ENCODE results near the gene DYNC2H1. TPM values are rescaled to one million over a fixed set of nuclear protein-coding genes. Genes with fewer than 3 reads are reported as not detected.

The DYNC2H1 gene
- polyA plus RNA-seq, 1 donor = 9.9 TPM

DNA sequence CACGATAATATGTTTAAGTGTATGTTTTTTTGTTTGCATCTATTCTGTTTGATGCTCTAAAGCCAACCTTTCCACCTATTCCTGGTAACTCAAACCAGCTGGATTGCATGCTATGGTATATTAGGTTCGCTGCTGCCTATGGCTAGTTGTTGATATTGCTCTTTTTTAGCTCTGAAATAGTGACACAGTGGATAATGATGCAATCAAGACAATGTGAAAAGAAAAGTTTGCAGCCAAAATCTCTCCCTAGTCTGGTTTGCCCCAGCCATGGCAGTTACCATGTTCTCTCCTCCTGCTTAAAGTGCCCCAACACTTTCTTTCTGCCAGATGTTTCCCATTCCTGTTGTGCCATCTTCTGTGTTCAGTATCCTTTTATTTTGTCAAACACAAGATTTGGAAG is 269.7 kb downstream of the DYNC2H1 start:
- DNase-seq = no peak

DNA sequence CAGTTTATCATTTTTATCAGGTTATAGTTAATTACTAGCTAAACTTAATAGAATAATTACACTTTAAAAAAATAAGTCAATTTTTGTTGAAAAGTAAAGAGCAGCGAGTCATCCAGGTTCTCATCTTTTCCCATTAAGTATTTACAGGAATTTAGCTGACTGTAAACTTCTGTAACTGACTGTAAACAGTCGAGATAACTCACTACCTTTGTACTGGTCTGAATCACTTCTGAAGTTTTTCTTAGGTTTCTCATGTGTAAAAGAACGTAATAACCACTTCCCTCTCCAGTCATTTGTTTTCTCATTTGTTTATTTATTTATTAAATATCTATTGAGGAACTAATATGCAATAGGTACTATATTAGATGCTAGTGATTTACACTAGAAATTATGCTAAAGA is 270.8 kb downstream of the DYNC2H1 start:
- no peak for DNase-seq

DNA sequence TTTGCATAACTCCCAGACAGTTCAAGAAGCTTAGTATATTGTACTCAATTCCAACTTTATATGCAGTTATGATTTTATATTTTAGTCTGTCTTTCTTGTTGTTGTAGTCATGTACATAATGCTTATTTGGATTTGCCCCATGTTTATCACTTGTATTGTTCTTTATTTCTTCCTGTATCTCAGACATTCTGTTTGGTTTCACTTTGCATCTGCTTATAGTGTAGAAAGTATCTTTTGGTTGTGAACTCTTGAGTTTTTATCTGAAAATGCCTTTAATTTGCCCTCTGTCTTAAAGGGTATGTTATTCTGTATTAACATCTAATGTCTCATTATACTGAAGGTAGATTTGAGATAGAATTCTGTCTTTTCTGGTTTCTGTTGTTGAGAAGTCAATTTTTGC is 275.4 kb downstream of the DYNC2H1 start:
- DNase-seq = no peak

DNA sequence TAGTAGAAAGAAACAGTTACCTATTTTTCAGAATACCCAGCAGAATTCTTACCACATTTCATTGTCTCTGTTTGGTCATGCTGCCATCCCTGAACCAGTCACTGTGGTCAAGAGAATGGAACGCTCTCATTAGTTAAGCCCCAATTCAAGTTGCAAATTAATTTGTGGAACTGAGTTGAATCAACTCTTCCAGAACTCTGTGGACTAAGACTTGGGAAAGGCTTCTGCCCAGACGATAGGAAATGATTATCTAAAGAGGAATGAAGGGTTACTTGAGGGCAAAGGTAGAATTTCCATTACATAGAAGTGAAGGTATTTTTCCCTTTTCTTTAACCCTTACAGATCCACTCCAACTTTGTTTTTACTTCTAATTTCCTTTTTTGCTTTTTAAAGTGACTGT is 286.4 kb downstream of the DYNC2H1 start:
- no peak for DNase-seq

DNA sequence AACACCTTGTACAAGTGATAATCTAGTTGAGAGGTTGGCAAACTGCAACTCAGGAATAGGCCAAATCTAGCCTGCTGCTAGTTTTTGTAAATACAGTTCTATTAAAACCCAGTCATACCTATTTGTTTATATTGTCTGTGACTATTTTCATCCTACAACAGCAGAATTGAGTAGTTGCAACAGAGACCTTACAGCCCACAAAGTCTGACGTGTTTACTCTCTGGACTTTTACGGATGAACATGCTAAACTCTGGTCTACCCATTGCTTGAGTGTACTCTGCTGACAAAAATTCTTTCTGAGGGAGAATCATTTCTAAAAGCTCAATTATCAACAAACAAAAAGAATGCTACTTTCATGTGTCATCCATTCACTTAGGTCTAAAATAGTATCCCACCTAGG is 287.0 kb downstream of the DYNC2H1 start:
- DNase-seq = no peak

DNA sequence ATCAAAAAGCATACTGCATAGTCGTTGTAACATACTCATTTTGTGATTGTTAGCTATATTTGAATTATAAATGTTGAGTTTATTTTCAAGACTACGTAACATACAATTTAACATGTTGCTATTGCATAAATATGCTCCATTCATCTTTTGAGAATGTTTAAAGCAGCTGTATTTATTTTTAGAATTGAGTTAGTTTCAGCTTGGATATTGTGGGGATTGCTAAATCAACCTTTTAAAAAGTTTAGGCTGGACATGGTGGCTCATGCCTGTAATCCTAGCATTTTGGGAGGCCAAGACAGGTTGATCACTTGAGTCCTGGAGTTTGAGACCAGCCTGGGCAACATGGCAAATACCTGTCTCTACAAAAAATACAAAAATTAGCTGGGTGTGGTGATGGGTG is 288.1 kb downstream of the DYNC2H1 start:
- no peak for DNase-seq

DNA sequence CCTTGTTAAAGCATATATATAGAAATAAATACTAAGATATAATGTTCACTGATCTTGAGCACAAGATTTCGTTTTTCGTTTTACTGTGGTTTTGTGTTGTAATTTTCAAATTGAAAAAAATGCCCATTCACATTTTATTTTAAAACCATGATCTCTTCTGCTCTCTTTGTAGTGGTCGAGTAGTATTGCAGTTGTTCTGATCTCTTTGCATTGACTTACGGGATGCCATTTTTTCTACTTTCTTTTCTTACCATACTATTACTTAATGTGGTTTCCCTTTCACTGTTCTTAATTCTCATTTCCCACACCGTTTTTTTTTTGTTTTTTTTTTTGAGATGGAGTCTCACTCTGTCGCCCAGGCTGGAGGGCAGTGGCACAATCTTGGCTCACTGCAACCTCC is 289.6 kb downstream of the DYNC2H1 start:
- no peak for DNase-seq

DNA sequence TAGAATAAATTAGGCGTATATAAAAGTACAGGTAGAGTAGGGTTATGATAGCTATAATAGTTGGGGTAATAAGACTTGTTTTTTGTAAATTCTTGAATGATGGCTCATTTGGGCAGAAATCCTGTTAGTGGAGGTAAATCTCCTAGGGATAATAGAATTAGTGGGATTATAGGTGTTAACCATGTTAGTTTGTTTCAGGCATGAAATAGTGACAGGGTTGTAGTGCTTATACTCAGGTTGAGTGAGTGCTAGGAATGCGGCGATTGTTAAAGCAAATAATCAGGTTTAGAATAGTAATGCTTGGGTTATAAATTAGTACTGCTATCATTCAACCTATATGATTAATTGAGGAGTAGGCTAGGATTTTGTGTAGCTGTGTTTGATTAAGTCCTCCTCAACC is 297.1 kb downstream of the DYNC2H1 start:
- no peak for DNase-seq

DNA sequence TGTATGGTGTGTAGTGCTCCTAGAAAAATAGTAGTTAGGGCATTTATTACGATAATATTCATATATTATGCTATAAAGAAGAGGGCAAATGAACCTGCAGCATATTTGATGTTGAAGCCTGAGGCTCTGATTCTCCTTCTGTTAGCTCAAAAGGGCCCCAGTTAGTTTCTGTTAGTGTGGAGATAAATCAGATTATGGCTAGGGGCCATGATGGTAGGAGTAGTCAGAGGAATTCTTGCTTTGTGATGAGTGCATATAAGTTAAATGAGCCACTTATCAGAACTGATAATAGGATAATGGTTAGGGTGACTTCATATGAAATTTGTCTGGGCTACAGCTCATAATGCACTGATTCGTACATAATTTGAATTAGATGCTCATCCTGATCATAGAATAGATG is 298.4 kb downstream of the DYNC2H1 start:
- DNase-seq = no peak

DNA sequence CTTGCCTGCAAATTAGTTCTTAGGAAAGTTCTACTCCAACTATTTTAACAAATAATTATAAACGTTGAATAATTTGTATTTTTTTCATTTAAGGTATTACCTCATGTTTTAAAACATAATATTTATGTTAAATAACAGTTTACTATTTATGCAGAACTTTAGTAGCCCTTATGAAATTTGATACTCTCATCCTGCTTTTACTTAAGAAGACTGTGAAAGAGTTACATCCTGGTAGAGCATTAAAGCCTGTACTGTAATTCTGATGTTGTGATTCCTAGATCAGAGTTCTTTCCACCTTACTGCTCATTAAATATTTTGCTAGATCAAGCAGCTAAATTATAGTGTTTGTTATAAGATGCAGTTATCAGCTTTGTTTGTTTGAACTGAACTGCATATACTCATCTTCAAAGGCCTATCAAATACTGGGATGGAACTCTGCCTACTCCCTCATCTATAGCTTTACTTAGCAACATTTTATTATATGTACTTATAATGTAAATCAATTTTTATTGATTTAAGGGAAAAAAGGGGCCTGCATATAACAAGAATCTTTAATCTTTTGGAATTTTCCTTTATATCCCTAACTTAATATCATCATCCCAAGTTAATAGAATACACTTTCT is 304.2 kb downstream of the DYNC2H1 start:
- no peak for DNase-seq

DNA sequence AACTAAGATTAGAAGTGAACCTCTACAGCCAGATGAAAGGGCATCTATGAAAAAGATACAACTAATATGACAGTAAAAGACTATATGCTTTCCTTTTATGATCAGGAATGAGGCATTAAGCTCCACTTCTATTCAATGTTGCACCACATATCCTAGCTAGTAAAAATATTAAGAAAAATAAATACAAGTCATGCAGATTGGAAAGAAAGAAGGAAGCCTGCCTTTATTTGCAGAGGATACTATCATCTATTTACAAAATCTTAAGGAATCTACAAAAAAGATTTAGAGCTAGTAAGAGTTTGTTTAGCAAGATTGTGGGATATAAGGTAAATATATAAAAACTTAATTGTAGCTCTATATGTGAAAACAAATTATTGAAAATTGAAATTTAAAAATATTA is 308.8 kb downstream of the DYNC2H1 start:
- DNase-seq = no peak

DNA sequence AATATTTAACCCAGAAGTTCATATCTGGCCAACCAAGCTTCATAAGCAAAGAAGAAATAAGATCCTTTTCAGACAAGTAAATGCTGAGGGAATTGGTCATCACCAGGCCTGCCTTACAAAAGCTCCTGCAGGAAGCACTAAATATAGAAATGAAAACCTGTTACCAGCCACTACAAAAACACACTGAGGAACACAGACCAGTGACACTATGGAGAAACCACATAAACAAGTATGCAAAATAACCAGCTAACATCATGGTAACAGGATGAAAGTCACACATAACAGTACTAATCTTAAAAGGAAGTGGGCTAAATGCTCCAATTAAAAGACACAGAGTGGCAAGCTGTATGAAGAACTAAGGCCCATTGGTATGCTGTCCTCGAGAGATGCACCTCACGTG is 311.4 kb downstream of the DYNC2H1 start:
- no peak for DNase-seq

DNA sequence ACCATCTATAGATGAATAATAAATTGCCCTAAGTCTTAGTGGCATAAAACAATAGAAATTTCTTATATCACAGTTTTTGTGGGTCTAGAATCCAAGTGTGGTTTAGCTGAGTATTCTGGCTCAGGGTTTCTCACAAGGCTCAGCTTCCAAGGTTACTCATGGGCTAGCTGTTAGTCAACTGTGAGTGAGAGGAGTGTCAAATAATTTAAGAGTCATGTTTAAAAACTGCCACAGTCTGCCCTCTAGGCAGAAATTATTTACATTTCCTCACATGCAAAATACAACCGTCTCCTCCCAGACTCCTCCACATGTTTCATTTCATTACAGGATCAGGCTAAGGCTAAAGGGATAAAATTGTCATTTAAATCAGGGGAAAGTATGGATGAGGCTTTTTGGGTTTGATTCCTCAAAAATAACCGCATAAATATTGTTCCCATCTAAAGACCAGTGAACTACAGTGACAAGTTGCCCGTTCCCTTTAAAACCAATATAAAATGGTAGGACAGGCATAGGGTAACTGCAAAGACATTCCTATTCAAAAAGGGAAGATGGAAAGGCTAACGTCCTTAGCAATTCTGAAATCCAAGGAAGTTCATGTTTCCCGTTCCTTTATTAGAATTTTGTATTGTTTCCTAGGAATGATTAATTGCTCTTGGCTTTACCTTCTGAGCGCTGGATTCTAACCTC is 324.3 kb downstream of the DYNC2H1 start:
- DNase-seq = no peak

DNA sequence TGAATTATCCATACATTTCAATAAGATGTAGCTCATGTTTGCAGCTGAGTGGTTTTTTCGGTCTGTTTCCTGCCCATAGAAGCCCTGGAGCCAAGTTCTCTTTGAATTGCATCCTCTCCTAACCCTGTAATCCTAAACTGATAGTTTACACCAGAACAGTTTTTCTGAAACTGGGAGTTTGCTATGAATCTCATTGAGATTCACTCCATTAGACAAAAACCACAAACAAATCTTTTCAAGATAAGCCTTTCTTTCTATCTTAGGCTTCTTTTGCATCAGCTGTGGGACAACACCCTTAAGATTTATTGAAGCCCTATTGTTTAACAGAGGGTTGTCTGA is 324.8 kb downstream of the DYNC2H1 start:
- peak; percentile 1 for DNase-seq

DNA sequence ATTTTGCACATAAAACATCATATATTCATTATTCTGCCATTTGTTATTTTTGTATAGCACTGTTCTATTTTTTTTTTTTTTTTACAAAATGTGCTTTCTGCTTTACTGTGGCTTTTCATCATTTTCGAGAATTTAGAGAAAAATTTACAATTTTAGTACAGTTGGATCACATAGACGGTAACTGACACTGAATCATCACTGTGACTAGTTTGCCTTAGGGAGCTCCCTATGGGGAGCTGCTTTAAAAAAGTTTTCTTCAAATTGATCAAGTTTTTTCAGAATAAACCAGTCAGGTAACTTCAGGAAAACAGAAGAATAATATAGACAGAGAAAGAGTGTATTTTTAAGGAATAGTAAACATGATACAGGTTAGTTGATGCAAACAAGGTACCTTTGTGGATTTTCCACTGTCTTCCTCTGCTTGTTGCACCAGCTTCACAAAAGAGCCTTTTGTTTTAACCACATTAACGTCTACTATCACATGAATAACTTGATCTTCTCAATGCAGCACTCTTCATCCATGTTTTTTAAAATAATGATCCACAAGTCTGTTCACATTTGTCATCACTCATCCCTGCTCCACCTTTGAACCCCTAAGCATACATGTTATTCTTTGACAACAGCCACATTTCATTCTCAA is 327.0 kb downstream of the DYNC2H1 start:
- no peak for DNase-seq

DNA sequence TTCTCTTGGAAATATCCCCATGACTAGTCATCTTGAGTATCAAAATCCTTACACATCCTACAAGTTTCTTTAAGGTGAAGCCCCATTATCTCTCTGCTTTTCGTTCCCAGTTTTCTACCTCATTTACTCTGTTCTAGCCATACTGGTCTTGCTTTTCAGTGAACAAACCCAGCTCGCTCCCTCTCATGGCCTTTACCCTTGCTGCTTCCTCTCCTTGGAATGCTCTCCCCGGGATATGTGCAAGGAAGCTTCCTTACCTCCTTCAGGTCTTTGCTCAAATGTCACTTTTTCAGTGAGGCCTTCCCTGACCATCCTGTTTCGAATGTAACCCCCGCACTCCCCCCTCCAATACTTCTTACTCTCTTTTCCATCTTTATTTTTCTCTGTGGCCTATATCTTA is 331.8 kb downstream of the DYNC2H1 start:
- no peak for DNase-seq

DNA sequence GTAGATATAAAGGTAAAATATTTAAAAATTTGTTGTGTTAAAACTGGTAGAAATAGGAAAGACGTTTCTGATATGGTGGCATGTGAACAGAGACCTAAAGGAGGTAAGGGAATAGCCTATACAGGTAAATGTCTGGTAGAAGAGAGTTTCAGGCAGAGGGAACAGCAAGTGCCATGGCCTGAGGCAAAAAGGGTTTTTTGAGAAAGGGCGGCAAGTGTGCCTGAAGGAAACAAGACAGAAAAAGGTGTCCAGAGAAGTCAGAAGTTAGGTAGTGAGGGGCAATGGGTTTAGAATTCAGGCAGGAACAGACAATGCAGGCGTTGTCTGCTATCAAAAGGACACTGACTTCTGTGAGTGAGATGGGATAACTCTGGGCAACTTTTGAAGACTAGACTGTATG is 339.7 kb downstream of the DYNC2H1 start:
- DNase-seq = no peak

DNA sequence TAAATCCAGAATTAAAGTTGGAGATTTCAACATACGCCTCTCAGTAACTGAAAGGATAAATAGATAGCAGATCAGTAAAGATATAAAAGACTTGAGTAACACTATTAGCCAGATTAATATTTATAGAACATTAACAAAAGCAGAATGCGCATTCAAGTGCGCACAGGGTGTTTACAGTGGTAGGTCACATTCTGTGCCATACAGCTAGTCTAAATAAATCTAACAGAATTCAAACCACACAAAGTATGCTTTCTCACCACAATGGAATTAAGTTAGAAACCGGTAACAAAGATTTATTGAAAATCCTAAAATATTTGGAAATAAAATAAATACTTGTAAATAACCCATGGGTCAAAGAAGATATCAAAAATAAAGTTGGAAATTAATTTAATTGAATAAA is 341.0 kb downstream of the DYNC2H1 start:
- DNase-seq = no peak

DNA sequence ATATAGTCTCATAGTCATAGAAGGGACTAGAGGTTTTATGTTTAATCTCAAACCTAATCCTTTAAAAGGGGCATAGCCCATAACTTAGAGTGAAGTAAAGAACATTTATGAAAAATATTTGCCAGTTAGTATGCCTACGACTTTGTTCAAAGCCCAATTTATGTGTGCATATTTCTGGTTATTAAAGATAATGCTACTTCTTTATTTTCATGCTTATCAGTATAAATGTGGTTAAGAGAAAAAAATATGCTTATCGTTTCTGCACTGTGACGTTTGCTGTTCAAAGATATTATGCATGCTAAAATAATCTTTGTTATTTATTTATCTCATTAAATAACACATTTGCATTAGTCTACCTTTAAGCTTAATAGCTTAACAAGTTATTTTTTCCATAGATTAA is 343.9 kb downstream of the DYNC2H1 start:
- no peak for DNase-seq

DNA sequence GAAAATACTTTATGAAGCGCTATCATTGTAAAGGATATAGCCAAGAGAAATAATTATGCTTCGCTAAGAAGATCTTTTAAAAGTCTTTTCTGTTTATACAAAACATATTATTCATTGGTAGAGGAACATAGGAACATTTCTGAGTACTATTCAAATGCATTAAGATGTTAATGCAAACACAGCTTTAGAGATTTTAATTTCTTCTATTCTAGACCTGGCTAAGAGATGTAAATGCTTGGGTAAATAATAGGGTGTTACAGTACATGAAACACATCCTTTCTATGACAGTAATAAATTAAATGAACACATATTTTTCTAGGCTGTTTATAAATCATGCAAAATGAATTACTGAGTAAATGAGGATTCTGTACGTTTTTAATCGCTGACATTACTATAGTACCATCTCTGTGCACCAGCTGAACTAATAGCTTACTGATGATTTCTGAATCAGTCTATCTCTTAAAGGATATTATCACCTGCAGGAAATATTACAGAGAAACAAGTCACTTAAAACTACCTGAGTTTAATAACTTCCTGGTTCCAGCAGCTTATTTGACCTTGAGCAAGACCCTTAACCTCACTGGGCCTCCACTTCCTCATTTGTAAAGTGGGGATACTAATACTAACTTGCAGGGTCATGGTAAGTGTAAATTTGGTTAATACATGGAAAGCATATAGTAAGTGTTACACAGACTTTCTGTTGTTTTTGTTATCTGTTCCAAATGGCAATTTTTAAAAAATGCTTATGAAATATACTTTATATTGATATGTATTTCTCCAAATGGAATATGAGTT is 344.9 kb downstream of the DYNC2H1 start:
- DNase-seq = no peak

DNA sequence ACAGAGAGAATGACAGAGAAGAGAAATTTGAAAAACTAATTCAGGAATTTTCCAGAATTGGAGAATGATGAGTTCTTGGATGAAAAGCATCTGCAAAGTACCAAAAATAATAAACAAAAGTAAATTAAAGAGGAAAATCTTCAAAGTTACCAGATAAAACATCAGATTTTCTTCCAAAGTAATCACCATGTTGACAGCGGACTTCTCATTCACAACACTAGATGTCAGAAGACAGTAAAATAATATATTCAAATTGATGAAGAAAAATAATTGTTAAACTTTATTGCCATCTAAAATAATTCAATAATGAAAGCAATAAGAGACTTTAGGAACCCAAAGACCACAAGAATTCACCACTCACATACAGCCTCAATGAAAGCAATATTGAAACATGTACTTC is 355.2 kb downstream of the DYNC2H1 start:
- no peak for DNase-seq

DNA sequence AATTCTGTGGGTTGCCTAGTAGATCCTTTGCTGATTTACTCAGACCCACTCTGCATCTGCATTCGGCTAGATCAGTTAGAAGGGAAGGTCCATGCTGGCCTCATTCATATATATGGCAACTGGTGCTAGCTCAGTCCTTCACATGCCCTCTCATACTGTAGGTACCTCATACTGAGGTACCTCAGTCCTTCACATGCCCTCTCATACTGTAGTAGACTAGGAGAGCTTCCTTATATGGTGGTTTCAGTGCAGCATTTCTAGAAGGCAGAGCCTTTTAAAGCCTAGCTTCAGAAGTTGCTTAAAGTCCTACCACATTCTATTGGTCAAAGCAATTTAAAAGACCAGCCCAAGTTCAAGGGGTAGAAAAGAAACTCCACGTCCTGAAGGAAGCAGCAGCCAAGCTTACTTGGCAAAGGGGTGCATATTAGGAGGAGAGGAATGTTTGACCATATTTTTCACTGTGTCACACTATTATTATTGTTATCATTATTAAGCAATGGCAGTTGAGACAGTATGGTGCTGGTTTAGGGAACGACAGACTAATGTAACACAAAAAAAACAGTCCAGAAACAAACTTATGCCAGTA is 356.4 kb downstream of the DYNC2H1 start:
- no peak for DNase-seq

DNA sequence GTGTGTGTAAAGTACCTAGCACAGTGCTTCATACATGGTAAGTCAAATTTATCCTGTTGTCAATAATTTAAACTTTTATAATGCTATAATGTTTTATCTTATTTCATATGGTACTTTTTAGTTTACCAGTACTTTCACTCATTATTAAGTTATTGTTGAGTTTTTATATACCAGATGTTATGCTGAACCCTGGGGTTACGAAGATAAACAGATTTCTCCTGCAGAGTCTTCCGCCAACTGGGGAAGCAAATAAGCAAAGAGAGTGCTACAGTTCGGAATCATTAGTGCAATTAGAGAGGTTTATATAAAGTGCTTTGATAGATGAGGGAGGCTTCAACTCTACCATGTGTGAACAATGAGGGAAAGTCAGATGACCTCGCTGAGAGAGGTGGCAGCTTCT is 362.3 kb downstream of the DYNC2H1 start:
- no peak for DNase-seq
